HepG2 (cell line): Measurements from ENCODE around the gene FGFBP1. TPM values are rescaled to one million over a fixed set of nuclear protein-coding genes. Genes with fewer than 3 reads are reported as not detected.

Experiments
- KLF16 ChIP-seq, 2 experiments: sonication (generic) in 1 of 2; formaldehyde crosslinking in 1 of 2; IDR thresholded peaks; 2 replicates each; pipeline versions ENCODE4 v1.6.1 to v1.8.0; 2016 to 2023; ENCODE audit warnings: missing genetic modification reagents in 2 of 2, missing compliant biosample characterization in 1 of 2
- REL ChIP-seq: sonication (generic); formaldehyde crosslinking; conservative IDR thresholded peaks from 2 replicates; pipeline ENCODE4 v1.8.0; 2022; ENCODE audit warnings: mild to moderate bottlenecking, missing genetic modification reagents, moderate library complexity
- ZNF343 ChIP-seq: sonication (generic); formaldehyde crosslinking; IDR thresholded peaks from 2 replicates; pipeline ENCODE4 v1.4.0; 2020; ENCODE audit warnings: mild to moderate bottlenecking, missing genetic modification reagents
- polyA plus RNA-seq, 8 experiments: library from polyadenylated mRNA; depleted of rRNA in 3 of 8; stranded (reverse) in 7 of 8; unstranded in 1 of 8; fragments of >200 nt; fragmentation: Illumina TruSeq in 4 of 8; extraction: Trizol in 4 of 8; gene quantifications; 2 replicates each; pipeline versions ENCODE4 v1.2.1 to v1.2.3, GENCODE V29; 2011 to 2016; ENCODE audit warnings: low read depth in 4 of 8, missing spikeins in 1 of 8, mixed read lengths in 1 of 8; ENCODE audit not compliant: insufficient read depth in 1 of 8
- total RNA-seq, 5 experiments: library from RNA; depleted of rRNA; stranded (reverse); fragments of >200 nt; fragmentation: Illumina TruSeq; extraction: Trizol; gene quantifications; 2 replicates each; pipeline ENCODE4 v1.2.3, GENCODE V29; 2016; ENCODE audit warnings: low read depth in 1 of 5
- TF ChIP-seq, protein P1 (sequence below): sonication (generic); formaldehyde crosslinking; IDR thresholded peaks from 2 replicates; pipeline ENCODE4 v1.4.0; 2020; ENCODE audit warnings: mild to moderate bottlenecking, missing genetic modification reagents
- TF ChIP-seq, protein P2 (sequence below): sonication (generic); formaldehyde crosslinking; IDR thresholded peaks from 2 replicates; pipeline ENCODE4 v1.4.0; 2020; ENCODE audit warnings: missing genetic modification reagents
- TF ChIP-seq, protein P3 (sequence below): IDR thresholded peaks from 2 replicates; pipeline ENCODE4 v1.6.1; 2016; ENCODE audit warnings: mild to moderate bottlenecking

Gene FGFBP1
- total and polyA plus RNA-seq, 2 of the 13 experiments (the other 11 are each of a cell fraction or from before 2014, with no cell fraction given): not detected

DNA sequence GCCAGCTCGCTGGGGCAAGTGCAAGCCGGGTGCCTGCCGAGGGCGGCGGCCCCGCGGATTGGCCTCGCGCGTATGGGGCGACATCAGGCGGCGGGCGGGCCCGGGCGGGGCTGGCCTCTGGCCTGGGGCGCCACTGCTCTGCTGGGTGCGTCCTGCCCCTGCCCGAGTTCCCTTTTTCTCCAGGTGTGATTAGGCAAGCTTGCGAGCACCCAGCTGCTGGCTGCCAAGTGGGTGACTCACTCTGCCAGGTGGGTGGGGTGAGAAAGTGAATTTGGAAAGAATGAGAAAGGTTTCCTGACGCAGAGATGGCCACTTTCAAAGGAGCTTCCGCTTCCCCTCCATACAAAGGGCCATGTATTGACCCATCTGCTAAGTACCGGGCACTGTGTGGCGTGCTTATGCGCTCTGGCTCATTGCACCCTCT lies 32.5 kb downstream of the FGFBP1 start (continued):
- TF ChIP-seq, protein P1, sequence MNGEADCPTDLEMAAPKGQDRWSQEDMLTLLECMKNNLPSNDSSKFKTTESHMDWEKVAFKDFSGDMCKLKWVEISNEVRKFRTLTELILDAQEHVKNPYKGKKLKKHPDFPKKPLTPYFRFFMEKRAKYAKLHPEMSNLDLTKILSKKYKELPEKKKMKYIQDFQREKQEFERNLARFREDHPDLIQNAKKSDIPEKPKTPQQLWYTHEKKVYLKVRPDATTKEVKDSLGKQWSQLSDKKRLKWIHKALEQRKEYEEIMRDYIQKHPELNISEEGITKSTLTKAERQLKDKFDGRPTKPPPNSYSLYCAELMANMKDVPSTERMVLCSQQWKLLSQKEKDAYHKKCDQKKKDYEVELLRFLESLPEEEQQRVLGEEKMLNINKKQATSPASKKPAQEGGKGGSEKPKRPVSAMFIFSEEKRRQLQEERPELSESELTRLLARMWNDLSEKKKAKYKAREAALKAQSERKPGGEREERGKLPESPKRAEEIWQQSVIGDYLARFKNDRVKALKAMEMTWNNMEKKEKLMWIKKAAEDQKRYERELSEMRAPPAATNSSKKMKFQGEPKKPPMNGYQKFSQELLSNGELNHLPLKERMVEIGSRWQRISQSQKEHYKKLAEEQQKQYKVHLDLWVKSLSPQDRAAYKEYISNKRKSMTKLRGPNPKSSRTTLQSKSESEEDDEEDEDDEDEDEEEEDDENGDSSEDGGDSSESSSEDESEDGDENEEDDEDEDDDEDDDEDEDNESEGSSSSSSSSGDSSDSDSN (CRISPR knock-in tag): no peak
- TF ChIP-seq KLF16 (CRISPR knock-in tag; IDR thresholded peaks at IDR 0.05) (no peak), REL (CRISPR knock-in tag) (no peak), ZNF343 (CRISPR knock-in tag) (no peak)
- TF ChIP-seq, protein P2, sequence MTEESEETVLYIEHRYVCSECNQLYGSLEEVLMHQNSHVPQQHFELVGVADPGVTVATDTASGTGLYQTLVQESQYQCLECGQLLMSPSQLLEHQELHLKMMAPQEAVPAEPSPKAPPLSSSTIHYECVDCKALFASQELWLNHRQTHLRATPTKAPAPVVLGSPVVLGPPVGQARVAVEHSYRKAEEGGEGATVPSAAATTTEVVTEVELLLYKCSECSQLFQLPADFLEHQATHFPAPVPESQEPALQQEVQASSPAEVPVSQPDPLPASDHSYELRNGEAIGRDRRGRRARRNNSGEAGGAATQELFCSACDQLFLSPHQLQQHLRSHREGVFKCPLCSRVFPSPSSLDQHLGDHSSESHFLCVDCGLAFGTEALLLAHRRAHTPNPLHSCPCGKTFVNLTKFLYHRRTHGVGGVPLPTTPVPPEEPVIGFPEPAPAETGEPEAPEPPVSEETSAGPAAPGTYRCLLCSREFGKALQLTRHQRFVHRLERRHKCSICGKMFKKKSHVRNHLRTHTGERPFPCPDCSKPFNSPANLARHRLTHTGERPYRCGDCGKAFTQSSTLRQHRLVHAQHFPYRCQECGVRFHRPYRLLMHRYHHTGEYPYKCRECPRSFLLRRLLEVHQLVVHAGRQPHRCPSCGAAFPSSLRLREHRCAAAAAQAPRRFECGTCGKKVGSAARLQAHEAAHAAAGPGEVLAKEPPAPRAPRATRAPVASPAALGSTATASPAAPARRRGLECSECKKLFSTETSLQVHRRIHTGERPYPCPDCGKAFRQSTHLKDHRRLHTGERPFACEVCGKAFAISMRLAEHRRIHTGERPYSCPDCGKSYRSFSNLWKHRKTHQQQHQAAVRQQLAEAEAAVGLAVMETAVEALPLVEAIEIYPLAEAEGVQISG (CRISPR knock-in tag): no peak
- TF ChIP-seq, protein P3, sequence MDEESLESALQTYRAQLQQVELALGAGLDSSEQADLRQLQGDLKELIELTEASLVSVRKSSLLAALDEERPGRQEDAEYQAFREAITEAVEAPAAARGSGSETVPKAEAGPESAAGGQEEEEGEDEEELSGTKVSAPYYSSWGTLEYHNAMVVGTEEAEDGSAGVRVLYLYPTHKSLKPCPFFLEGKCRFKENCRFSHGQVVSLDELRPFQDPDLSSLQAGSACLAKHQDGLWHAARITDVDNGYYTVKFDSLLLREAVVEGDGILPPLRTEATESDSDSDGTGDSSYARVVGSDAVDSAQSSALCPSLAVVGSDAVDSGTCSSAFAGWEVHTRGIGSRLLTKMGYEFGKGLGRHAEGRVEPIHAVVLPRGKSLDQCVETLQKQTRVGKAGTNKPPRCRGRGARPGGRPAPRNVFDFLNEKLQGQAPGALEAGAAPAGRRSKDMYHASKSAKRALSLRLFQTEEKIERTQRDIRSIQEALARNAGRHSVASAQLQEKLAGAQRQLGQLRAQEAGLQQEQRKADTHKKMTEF: no peak
- TF ChIP-seq, all 625 proteins: peak for 0
